HEK293 (cell line): ENCODE results near the gene ZNF579.

Source experiments
- CTCF ChIP-seq: fragments of 450-650 bp; formaldehyde crosslinking; IDR thresholded peaks from 2 replicates; pipeline ENCODE4 v1.5.1; 2016; ENCODE audit warnings: missing biosample characterization, missing genetic modification characterization
- FEZF1 ChIP-seq: fragments of 450-650 bp; formaldehyde crosslinking; IDR thresholded peaks from 2 replicates; pipeline ENCODE4 v1.5.1; 2016; ENCODE audit warnings: missing biosample characterization, missing genetic modification characterization
- REPIN1 ChIP-seq: fragments of 450-650 bp; formaldehyde crosslinking; IDR thresholded peaks from 2 replicates; pipeline ENCODE4 v1.5.1; 2017; ENCODE audit warnings: missing biosample characterization, missing genetic modification characterization, low read depth
- WT1 ChIP-seq: fragments of 450-650 bp; formaldehyde crosslinking; IDR thresholded peaks from 2 replicates; pipeline ENCODE4 v1.5.1; 2016; ENCODE audit warnings: missing biosample characterization, missing genetic modification characterization
- ZNF16 ChIP-seq: fragments of 450-650 bp; formaldehyde crosslinking; IDR thresholded peaks from 2 replicates; pipeline ENCODE4 v1.5.1; 2016; ENCODE audit warnings: low read depth, missing biosample characterization, missing genetic modification characterization
- ZNF747 ChIP-seq: fragments of 450-650 bp; formaldehyde crosslinking; IDR thresholded peaks from 2 replicates; pipeline ENCODE4 v1.5.1; 2016; ENCODE audit warnings: missing biosample characterization, missing genetic modification characterization
- ZNF776 ChIP-seq: fragments of 450-650 bp; formaldehyde crosslinking; IDR thresholded peaks from 2 replicates; pipeline ENCODE4 v1.5.0; 2017; ENCODE audit warnings: missing biosample characterization, missing genetic modification characterization, borderline replicate concordance

- TF ChIP-seq CTCF (tag by site-specific recombination), result no peak
- no peak for TF ChIP-seq ZNF747 (tag by site-specific recombination)
- no peak for TF ChIP-seq REPIN1
- TF ChIP-seq ZNF776, result no peak
- TF ChIP-seq ZNF16 (tag by site-specific recombination), result peak; percentile 70
- no peak for TF ChIP-seq WT1
- TF ChIP-seq FEZF1, result no peak
Measured at GRCh38 chr19:55554302-55554701, 26.3 kb downstream of the ZNF579 start.
